Fibroblast of lung (primary cell): ENCODE results near the gene CAMTA1.

Source experiments
- CTCF ChIP-seq, 2 donors: IDR thresholded peaks in 1 of 2; conservative IDR thresholded peaks in 1 of 2; 1 replicate in 1 of 2; 2 replicates in 1 of 2; pipeline ENCODE4 v1.5.1; 2011 to 2012; ENCODE audit warnings: low read length in 2 of 2, control low read depth in 1 of 2, inconsistent platforms in 1 of 2, low read depth in 1 of 2, mild to moderate bottlenecking in 1 of 2
- EZH2 ChIP-seq: IDR thresholded peaks from 2 replicates; pipeline ENCODE4 v1.5.1; 2012; ENCODE audit warnings: low read length, control low read depth, mild to moderate bottlenecking; ENCODE audit errors: missing control alignments

DNA sequence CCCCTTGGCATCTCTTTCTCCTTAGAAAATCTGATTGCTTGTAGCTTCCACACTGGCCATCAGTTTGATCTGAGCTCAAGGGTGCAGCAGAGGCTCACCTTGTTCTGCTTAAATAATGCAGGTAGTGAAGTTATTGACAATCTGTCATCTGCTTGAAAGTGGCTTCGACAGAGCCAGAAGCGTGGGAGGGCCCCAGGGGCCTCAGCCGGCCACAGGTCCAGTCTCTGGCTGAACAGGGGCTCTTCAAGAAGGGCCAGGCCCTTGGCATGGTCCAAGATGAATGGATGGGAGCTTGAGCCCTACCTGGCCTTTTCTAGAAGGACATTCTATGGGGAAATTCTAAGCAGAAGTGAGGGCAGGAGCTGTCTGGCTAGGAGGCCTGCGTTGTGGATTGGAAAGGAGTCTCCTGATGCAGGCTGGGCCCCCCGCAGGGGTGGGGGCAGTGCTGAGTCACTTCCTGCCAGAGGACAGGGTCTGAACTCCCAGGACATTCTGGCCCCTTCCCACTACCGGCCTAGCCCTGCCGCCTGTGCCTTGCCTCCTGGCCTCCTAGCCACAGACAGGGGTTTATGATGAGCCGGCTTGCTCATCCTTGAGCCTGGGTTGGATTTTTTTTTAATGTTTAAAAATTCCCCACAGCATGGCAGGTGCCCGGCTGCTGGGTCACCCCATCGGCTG, 823.5 kb downstream of the CAMTA1 start:
- TF ChIP-seq CTCF (conservative IDR thresholded peaks at IDR 0.05 in 1 of 2, IDR thresholded peaks at IDR 0.05 in 1 of 2; ENCODE audit: low read depth in 1 of 2, low read length in 2 of 2) (no peak), EZH2 (no peak)
